KG1 (cell line): ENCODE data around the gene ELMO1.

Experiments used
- DNase-seq: peaks from one replicate; lab custom pipeline; 2025; lab: John Stamatoyannopoulos, UW

ELMO1 gene

DNA sequence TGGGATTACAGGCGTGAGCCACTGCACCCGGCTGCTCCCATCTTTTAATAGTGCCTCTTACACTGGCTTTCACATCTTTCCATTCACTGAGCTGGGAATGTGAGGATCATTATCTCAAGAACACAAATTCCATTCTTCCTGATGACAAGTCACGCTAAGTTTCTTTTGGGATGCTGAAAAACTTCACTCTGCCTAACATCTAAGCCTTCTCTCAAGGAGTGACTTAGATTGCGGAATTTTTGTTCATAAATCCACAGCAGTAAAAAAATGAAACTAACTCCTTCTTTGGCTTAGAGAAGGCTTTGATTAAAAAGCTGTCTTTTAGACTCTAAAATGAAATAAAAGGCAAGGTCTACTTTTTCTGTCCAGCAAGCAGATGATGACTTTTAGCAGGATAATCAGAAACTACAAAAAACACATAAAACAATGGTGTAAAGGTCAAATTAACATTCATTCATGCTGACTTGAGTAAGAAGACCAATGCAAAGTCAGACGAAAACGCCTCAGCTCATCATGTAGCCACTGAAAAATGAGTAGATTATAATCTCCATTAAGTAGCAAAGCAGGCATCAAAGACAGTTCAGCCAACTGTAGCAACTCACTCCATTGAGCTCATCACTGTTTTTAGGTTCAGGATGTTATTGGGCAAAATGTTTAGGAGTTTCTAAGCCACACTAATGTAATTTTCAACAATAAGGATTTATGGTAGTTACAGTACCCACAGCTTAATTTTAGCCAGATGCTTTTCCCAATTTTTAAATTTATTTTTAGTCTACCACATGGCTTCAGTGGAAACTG, 178.8 kb downstream of the ELMO1 start:
- DNase-seq = no peak

DNA sequence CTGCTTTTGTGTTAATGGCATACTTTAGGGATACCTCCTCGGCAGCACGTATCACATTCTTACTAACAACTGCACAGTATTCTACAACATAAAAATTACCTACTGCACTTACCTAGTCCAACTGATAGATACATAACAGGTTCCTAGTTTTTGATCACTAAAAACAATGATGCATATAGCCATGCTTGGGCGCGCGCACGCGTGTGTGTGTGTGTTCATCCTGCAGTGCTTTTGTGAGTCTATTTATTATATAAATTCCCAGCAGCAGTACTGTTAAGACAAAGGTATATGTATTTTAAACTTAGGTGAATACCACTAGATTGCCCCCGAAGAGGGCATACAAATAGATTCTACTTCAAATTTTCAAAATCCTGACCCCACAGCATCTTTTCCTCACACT, 181.4 kb downstream of the ELMO1 start:
- DNase-seq = no peak

DNA sequence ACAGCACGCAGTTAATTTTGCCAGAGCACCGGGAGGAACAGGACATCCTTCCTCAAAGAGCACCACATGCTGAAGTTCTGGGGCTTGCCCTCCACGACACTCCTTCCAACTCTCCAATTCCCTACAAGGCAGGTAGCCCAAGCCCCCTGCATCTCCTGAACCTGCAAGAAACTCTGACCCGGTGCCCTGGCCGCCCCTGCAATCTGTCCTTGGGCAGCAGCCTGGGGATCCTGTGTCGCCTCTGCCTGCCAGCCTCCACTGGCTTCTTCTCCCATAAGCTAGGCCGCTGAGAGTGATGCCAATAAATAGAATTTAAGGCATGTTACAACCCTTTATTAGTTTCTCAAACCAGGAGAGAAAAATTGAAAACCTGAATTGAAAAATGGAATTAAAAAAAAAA, 182.8 kb downstream of the ELMO1 start:
- no peak for DNase-seq

DNA sequence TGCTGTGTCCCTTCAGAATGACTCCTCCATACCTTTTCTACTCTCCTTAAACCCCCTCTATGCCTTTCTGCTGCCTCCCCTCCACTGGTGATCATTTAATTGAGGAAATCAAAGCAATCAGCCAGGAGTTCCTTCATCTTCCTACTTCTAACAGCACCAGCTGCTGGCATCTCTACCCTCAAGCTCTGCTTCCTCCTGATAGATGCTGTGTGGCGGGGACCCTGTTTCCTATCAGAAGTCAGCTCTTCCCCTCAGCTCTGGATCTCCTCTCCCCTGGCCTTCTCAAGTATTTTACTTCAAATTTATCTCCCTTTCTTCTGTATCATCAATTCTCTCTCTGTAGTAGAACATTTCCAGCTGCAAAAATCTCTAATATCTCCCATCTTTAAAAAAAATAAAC, 183.7 kb downstream of the ELMO1 start:
- no peak for DNase-seq

DNA sequence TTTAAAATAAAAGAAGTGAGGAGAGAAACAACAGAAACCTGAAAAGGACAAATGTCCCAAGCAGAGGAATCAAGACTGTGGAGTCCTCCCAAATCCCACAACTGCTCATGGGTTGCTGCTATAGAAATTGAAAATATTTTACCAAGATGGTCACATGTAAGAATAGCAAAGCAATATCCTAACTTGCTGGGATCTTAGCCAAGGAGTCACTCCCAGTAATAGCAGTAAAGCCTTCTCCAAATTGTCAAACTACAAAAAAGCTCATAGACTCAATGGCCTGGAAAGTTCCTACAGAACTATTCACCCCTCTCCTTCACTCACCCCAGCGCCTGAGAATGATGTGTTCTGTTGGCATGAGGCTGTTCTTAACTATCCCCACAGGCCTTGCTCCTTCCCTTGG, 186.5 kb downstream of the ELMO1 start:
- no peak for DNase-seq

DNA sequence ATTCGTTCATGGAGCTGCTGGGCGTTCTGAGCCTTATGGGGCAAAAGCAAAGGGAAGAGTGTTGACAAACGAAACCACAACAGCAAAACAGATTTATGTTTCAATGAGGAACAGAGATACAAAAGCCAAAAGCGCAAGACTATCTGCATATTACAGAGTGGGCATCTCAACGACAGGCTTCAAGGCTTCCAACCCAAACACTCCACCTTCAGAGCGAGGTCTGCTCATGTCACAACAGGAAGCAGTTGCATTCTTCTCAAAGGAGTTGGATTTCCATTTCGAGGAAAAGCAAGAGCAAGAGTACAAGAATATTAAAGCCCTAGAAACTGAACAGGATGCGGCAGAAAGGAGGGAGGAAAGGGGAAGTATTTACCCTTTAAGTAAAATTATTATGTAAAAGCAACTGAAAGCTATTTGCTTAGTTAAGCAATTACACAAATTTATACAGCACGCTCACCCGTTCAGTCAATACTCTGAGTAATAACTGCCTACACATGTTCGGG, 189.3 kb downstream of the ELMO1 start:
- no peak for DNase-seq

DNA sequence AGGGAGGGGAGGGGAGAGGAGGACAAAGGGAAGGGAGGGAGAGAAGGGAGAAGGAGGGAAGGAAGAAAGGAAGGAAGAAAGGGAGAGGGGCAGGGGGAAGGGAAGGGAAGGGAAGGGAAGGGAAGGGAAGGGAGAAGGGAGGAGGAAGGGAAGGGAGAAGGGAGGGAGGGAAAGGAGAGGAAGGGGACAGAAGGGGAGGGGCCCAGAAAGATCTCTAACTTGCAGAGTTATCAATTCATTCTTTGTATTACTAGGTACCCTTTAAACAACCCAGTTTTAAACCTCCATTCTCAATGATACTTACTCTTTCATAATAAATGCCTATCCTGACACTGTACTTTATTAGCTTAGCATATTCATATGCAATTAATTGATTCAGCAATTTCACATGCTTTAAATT, 192.0 kb downstream of the ELMO1 start:
- DNase-seq = no peak

DNA sequence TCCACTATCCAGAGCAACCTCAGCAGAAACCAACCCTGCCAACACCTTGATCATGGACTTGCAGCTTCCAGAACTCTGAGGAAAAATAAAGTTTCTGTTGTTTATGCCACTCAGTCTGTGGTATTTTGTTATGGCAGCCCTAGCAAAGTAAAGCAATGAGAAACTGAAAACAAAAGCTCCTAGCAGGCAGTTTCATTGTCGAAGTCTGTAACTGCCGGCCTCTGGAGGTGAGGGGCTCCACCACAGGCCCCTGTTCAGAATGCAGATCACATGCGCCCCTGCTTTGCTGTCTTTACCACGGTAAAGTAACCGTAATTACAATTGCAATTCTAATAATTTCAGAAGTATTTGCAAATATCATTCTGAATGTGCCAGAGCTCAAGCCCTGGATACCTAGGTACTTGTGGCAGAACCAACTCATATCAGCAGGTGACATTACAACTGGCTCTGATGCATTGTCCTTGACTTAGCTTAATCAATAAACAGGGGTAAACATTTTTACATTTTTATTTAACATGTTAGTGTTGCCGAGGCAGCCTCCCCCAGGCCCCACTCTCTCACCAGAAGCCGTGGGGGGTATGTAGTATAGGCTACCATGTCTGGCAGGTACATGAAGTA, 193.2 kb downstream of the ELMO1 start:
- DNase-seq = no peak

DNA sequence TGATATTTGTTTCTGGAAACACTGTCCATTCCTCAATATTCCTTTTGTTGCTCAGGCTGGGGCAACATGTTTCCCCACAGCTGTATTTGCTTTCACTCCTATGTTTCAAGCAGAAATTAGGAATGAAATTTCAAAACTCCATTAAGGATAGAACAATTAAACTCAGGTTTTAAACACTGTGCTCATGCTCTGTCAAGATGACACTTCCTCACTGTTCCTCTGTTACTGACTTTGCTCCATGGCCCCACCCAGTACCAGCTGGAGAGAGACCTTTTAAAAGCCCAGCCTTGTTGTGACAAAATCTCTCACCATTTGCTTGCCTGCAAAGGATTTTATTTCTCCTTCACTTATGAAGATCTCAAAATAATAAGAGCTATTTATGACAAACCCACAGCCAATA, 197.4 kb downstream of the ELMO1 start:
- DNase-seq = no peak

DNA sequence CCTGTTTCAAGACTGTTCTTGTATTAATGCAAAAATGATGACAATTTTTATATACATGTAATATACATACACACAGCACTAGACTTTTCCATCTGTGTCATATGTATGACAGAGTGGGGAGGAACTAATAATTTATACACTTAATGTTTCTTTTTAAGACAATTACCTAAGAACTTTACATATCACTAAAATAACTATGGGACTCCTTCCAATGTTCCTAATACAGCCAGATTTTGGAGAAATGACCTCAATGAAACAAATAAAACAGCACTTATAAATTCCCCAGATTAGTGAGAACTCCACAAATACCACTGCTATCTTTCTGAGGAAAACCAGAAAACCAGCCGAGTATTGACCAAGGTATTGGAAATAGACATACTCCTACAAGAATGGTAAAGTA, 199.4 kb downstream of the ELMO1 start:
- no peak for DNase-seq

GRCh38 chr7:37248396-37248861, 200.2 kb downstream of the ELMO1 start:
- DNase-seq = no peak

GRCh38 chr7:37247861-37248260, 200.8 kb downstream of the ELMO1 start:
- no peak for DNase-seq

- DNase-seq = no peak
Observed at GRCh38 chr7:37245590-37245989, 203.1 kb downstream of the ELMO1 start.

DNA sequence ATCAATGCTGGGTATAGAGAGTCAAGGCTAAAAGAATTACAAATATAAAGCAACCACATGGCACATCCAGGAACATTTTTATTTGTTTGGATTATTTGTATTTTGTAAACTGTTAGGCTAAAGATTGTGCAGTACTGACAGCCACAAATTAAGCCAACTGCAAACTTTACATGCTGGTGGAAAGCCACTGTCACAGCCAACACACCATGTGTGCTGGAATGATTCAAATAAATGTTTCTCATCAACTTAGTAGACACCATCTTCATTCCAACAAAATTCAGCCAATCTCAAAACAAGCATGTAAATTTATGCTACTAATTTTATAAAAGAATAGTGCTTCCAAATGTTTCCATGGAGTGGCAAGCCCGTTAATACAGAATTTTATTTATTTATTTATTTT, 211.8 kb downstream of the ELMO1 start:
- DNase-seq = no peak

DNA sequence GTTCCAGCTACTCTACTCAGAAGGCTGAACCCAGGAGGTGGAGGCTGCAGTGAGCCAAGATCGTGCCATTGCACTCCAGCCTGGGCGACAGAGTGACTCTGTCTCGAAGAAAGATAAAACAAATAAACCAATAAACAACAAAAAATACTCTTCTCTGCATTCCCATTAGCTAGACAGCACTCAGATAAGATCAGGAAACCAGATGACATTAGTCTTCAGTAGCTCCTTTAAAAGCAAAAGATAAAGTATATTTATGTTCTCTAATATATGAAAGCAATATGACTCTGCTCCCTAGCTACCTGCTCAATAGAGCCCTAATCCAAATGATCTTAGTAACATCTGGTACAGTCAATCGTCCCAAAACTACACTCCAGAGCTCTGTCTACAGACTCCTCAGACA, 212.9 kb downstream of the ELMO1 start:
- DNase-seq = no peak

GRCh38 chr7:37234928-37235327, 213.7 kb downstream of the ELMO1 start:
- no peak for DNase-seq

DNA sequence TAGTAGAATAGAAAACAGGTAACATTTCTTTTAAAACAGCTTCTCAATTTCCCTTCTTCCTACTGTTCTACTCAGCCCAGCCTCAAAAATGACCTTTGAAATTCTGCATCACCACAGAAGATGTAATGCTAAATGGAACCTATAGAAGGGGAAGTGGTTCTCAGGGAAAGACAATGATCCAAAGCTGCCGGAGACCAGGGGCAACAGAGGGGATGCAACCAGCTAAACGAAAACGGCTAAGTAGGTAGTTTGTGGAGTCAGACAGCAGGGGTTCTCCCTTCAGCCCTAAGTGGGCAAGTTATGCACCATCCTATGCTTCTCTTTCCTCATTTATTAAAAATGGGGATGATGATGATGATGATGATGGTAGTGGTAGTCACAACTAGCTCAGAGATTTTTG, 214.3 kb downstream of the ELMO1 start:
- no peak for DNase-seq

DNA sequence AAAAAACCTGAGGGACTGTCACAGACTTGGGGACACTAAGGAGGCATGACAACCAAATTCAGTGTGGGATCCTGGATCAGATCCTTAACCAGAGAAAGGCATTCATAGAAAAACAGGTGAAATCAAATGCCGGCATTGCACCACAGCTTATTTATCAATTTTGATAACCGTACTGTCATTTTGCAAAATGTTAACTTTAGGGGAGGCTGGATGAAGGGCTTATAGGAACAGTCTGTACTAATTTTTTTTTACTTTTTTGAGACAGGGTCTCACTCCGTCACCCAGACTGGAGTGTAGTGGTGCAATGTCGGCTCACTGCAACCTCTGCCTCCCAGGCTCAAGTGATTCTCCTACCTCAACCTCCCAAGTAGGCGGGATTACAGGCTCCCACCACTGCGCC, 217.1 kb downstream of the ELMO1 start:
- DNase-seq = no peak

GRCh38 chr7:37230221-37230620, 218.4 kb downstream of the ELMO1 start:
- DNase-seq = no peak

- no peak for DNase-seq
Observed at GRCh38 chr7:37229381-37229780, 219.3 kb downstream of the ELMO1 start.

- DNase-seq = no peak
Observed at GRCh38 chr7:37225285-37225969, 223.2 kb downstream of the ELMO1 start.

- no peak for DNase-seq
Observed at GRCh38 chr7:37224746-37225145, 223.9 kb downstream of the ELMO1 start.

DNA sequence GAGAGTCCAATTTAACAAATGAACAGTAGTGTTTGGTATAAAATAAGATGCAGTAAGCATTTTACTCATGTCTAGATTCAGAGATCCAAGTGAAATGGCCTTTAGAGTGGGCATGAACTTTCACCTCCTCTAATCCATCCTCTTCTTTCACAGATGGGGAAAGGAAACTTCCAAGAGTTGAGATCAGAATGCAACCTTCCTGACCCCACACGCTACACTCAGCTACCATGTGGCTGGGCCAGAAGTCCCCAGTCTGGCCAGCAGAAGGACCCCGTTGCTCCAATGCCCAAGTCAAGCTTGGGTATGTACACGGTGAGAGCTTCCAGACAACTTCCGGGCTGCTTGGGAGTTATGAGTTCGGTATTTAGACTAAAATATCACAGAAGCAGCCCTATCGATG, 228.0 kb downstream of the ELMO1 start:
- no peak for DNase-seq
